HepG2 (cell line): ENCODE measurements around the gene PPP1CC.
"Not testable (repeated sequence)": the region's sequence is repeated elsewhere in the genome, so short reads cannot be mapped to it uniquely, and the experiment has no call there.

Source experiments
- CTCF ChIP-seq: sonication (generic); formaldehyde crosslinking; IDR thresholded peaks from 2 replicates; pipeline ENCODE4 v1.5.0; 2020; ENCODE audit warnings: mild to moderate bottlenecking, missing genetic modification reagents, moderate library complexity
- PBX3 ChIP-seq: sonication (generic); formaldehyde crosslinking; IDR thresholded peaks from 2 replicates; pipeline ENCODE4 v1.8.1; 2023; ENCODE audit warnings: missing genetic modification reagents, inconsistent platforms, borderline replicate concordance
- POLR2A ChIP-seq, 2 experiments: IDR thresholded peaks; 2 replicates each; pipeline ENCODE4 v1.6.1; 2011; ENCODE audit warnings: low read depth in 2 of 2, low read length in 2 of 2, mild to moderate bottlenecking in 1 of 2, moderate library complexity in 1 of 2; ENCODE audit not compliant: insufficient read depth in 1 of 2
- PRDM10 ChIP-seq: sonication (generic); formaldehyde crosslinking; IDR thresholded peaks from 2 replicates; pipeline ENCODE4 v1.4.0; 2020; ENCODE audit warnings: low read depth, missing genetic modification reagents
- RAD21 ChIP-seq: fragments of 450-650 bp; formaldehyde crosslinking; IDR thresholded peaks from 2 replicates; pipeline ENCODE4 v1.5.0; 2020; ENCODE audit warnings: mild to moderate bottlenecking
- ZNF549 ChIP-seq: sonication (generic); formaldehyde crosslinking; IDR thresholded peaks from 2 replicates; pipeline ENCODE4 v1.5.0; 2020; ENCODE audit warnings: missing genetic modification reagents

- not testable (repeated sequence) for TF ChIP-seq CTCF (CRISPR knock-in tag); ZNF549 (CRISPR knock-in tag); PRDM10 (CRISPR knock-in tag); RAD21; POLR2A (IDR thresholded peaks at IDR 0.05; ENCODE audit: insufficient read depth in 1 of 2, low read depth in 2 of 2, low read length in 2 of 2); PBX3 (CRISPR knock-in tag)
Observed at GRCh38 chr12:110722892-110723291, 19.8 kb downstream of the PPP1CC start.
